Esophagus (tissue), 2 donors: ENCODE results near the gene CLDN22. TPM values are rescaled to one million over a fixed set of nuclear protein-coding genes. Genes with fewer than 3 reads are reported as not detected.

Experiments used
- H3K27ac ChIP-seq, 2 donors: one replicate each; pipeline ENCODE4 v1.5.1; 2013; ENCODE audit warnings: low read depth in 2 of 2, mild to moderate bottlenecking in 2 of 2, inconsistent platforms in 1 of 2, low read length in 1 of 2, moderate library complexity in 1 of 2
- H3K27me3 ChIP-seq, 2 donors: one replicate each; pipeline ENCODE4 v1.6.1; 2013; ENCODE audit warnings: low read length in 2 of 2, control low read depth in 1 of 2, mild to moderate bottlenecking in 1 of 2; ENCODE audit not compliant: insufficient read depth in 2 of 2, control insufficient read depth in 1 of 2
- H3K36me3 ChIP-seq, 2 donors: one replicate each; pipeline ENCODE4 v1.6.1; 2013; ENCODE audit warnings: low read length in 1 of 2; ENCODE audit not compliant: control insufficient read depth in 2 of 2, insufficient read depth in 2 of 2
- H3K4me1 ChIP-seq, 2 donors: one replicate each; pipeline ENCODE4 v1.6.1; 2013; ENCODE audit warnings: low read length in 1 of 2; ENCODE audit not compliant: control insufficient read depth in 2 of 2, insufficient read depth in 2 of 2
- H3K4me3 ChIP-seq, 2 donors: one replicate each; pipeline ENCODE4 v1.5.1; 2013; ENCODE audit warnings: low read length in 2 of 2, mild to moderate bottlenecking in 2 of 2, low read depth in 1 of 2, moderate library complexity in 1 of 2
- H3K9me3 ChIP-seq, 2 donors: one replicate each; pipeline ENCODE4 v1.6.1; 2013; ENCODE audit warnings: mild to moderate bottlenecking in 2 of 2, low read depth in 1 of 2, low read length in 1 of 2, moderate library complexity in 1 of 2; ENCODE audit not compliant: control insufficient read depth in 2 of 2, insufficient read depth in 1 of 2
- WGBS, 2 donors: extraction: QIAGEN DNeasy Blood & Tissue Kit; methylation state at CpG; one replicate each; pipeline ENCODE4 v1.1.7; 2013; 5-methylcytosine and 5-hydroxymethylcytosine counted together
- polyA plus RNA-seq, 2 donors: library from polyadenylated mRNA; stranded (reverse); fragments of 200-250 nt; gene quantifications; one replicate each; pipeline ENCODE4 v1.2.3, GENCODE V29; 2013
- donor health status: healthy with polysubstance abuse.
- donor health status: Bipolar disorder and iron deficiency.

Gene CLDN22
- polyA plus RNA-seq, 2 donors, result 0.08 to 0.09 TPM

DNA sequence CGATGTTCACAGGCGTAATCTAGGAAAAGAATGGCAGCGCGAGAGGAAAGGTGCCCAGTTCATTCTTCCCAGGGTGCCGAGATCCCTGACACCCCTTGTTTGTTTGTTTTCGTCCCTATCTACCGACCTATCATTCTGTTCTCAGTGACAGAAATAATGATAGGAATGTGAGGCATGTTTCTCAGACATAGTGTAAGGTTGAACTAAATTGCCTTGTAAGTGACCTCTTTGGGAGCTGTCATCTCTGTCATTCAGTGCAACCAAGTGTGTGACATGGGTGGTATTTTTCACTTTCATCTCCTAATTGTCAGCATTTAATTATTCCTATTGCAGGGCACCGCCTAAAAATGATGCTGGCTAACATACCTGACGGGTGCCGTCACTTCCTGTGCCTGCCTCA is 24.4 kb downstream of the CLDN22 start:
- H3K27me3 ChIP-seq, result no peaks in the 10 kb centered on the region
- H3K9me3 ChIP-seq, result no peaks in the 10 kb centered on the region
- WGBS, 2 donors, result 88 to 93% methylated on average over 10 of the region's 10 CpGs
- H3K4me3 ChIP-seq, result no peak overlapping the region
- H3K27ac ChIP-seq, result no peak overlapping the region
- no peaks in the 10 kb centered on the region for H3K4me1 ChIP-seq
- peaks cover 0 to 2% of the 10 kb centered on the region in 2 donors for H3K36me3 ChIP-seq

DNA sequence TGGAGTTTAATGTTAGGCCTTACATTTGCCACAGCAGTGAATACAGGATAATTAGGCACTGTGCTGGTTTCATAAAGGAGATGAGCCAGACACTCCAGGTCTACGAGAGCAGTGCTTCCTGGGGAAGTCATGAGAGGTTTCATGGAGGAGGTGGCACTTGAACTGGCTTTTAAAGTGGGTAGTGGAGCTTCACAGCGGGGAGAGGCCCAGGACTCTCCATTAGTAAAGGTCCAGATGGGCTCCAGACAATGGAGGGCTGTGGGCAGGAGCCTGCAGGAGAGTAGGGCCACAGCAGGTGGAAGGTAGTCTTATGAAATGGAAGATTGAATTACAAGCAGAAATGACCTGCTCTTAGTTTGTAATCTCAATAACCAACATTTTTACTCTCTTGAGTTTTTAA is 29.0 kb downstream of the CLDN22 start:
- Histone ChIP-seq H3K9me3 (no peaks in the 10 kb centered on the region), H3K4me3 (no peak overlapping the region), H3K36me3 (peaks cover 3 to 10% of the 10 kb centered on the region in 2 donors), H3K27me3 (no peaks in the 10 kb centered on the region), H3K27ac (no peak overlapping the region), H3K4me1 (no peaks in the 10 kb centered on the region)
- WGBS, 2 donors, result 91 to 94% methylated on average over 2 of the region's 2 CpGs

DNA sequence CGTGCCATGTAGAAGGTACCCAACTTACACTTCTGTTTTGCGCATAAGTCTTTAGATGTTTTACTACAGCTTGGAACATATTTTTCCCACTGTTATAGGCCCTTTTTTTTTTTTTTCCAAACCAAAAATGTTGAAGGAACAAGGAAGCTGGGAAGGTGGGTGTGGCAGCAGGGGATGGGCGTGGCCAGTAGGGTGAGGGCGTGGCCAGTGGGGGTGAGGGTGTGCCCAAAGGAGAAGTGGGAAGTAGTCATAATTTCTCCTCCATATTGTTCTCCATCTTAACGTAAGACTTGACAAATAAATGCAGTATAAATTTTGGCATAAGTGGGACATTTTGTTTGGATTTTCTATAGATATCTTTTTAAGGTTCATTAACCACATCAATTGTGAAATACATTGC is 30.4 kb downstream of the CLDN22 start:
- WGBS, 2 donors, result 88 to 90% methylated on average over 5 of the region's 5 CpGs
- H3K4me3 ChIP-seq, result no peak overlapping the region
- H3K4me1 ChIP-seq, result no peaks in the 10 kb centered on the region
- no peaks in the 10 kb centered on the region for H3K9me3 ChIP-seq
- H3K36me3 ChIP-seq, result peaks cover 3 to 13% of the 10 kb centered on the region in 2 donors
- H3K27ac ChIP-seq, result no peak overlapping the region
- H3K27me3 ChIP-seq, result no peaks in the 10 kb centered on the region

DNA sequence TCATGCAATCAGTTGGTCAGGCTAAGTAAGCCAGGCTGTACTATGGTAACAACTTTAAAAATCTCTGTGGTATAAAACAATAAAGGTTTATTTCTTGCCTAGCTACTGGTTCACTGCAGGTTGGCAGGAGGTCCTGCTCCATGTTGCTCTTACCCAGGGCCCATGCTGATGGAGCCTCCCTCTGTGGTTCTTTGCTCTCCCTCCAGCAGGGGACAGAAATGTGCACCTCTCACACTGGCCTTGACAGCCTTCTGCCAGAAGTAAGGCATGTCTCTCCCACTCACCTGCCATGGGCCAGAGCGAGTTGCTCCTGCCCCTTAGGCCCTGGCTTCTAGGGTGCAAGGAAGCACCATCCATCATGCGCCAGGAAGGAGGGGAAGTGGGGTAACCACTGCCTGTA is 31.1 kb downstream of the CLDN22 start:
- Histone ChIP-seq H3K4me1 (no peaks in the 10 kb centered on the region), H3K9me3 (no peaks in the 10 kb centered on the region), H3K4me3 (no peak overlapping the region), H3K27ac (no peak overlapping the region), H3K27me3 (no peaks in the 10 kb centered on the region), H3K36me3 (peaks cover 7 to 13% of the 10 kb centered on the region in 2 donors)
- WGBS, 2 donors, result 94 to 95% methylated on average over 2 of the region's 2 CpGs

DNA sequence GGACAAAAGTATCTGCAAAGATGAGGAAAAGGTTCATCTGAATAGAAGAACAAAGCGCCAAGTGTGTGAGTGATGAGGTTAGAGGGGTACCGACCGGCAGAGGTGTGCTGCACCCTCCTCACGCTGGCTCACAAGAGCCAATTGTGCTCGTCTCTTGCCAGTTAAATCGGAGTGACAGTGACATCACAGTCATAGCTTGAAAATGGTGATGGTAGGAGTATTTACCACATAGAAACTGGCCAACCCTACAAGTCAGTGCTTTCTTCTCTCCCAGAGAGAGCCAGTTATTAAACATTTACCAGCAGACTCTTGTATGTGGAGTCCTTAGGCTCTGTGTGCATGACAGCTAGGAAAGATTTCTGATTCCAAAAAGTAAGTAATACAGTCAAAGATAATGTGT is 32.4 kb downstream of the CLDN22 start:
- H3K27me3 ChIP-seq, result no peaks in the 10 kb centered on the region
- no peak overlapping the region for H3K27ac ChIP-seq
- no peak overlapping the region for H3K4me3 ChIP-seq
- peaks cover 7 to 15% of the 10 kb centered on the region in 2 donors for H3K36me3 ChIP-seq
- H3K9me3 ChIP-seq, result no peaks in the 10 kb centered on the region
- 82 to 94% methylated on average over 6 of the region's 6 CpGs for WGBS, 2 donors
- H3K4me1 ChIP-seq, result no peaks in the 10 kb centered on the region

DNA sequence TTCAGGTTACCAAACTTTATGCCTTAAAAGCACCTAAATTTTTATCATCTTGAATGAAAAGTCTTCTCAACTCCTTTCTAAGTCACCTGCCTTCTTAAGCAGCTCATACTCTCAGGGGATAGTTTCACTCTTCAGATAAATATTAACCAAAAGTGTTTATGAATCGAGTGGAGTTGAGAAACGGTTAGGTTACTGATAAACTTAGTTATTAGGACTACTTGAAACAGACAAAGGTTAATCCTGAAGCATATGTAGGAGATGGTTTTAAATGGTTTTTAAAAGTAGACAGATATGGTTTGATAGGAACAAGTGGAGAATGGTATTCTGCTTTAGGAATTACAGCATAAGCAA is 32.8 kb downstream of the CLDN22 start:
- Histone ChIP-seq H3K9me3 (no peaks in the 10 kb centered on the region), H3K27ac (no peak overlapping the region), H3K4me3 (no peak overlapping the region), H3K4me1 (no peaks in the 10 kb centered on the region), H3K27me3 (no peaks in the 10 kb centered on the region), H3K36me3 (peaks cover 7 to 15% of the 10 kb centered on the region in 2 donors)
- WGBS, 2 donors, result 57 to 87% methylated on average over 2 of the region's 2 CpGs

DNA sequence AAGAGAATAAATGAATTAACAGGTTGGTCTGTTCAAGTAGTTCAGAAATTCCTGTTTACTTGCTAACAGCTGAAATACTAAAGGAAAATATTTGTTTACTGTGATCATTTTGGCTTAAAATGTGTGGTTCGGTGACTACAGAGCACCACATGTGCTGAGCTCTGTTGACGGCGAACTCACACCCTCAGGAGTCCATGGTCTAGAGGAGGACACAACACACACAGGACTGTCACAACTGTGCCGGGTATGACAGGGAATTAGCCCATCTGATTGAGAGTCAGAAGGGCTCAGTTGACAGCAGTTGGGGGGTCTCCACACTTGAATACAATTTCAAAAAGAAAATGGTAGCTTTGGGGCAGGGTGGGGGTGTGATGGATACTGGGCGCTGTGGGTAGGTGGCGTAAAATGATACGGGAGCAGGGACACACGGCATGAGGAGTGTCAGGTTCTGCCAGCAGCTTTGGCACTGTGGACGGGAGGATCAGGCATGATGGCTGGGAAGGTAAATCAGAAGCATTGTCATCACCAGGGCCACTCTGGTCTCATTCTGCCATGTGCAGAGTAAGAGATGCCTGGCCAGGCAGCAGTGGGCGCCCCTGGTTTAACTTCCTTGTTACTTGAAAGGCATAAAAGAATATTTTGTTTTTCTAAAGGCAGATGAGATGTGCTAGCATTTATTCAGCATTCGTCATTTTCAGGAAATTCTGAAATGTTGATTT is 33.3 kb downstream of the CLDN22 start:
- H3K4me1 ChIP-seq, result no peaks in the 10 kb centered on the region
- no peak overlapping the region for H3K4me3 ChIP-seq
- H3K36me3 ChIP-seq, result peaks cover 7 to 15% of the 10 kb centered on the region in 2 donors
- H3K9me3 ChIP-seq, result no peaks in the 10 kb centered on the region
- WGBS, 2 donors, result 90 to 95% methylated on average over 11 of the region's 11 CpGs
- no peaks in the 10 kb centered on the region for H3K27me3 ChIP-seq
- H3K27ac ChIP-seq, result no peak overlapping the region

DNA sequence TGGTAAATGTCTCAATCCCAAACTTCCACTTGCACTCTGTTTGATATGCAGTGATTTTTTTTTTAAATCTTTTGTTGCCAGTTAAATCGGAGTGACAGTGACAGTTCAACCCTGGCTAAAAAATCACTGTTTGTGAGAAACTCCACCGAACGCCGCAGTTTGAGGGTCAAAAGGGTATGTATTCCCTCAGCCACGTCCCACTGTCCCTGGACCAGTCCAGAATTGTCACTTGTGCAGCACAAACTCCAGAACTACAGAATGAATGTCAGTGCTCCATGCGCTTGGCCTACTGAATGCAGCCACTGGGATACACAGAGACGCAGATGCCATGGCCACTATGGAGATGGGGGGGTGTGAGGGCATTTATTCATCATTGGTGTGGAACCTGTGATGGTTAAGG is 34.2 kb downstream of the CLDN22 start:
- 92 to 94% methylated on average over 7 of the region's 7 CpGs for WGBS, 2 donors
- H3K27ac ChIP-seq, result no peak overlapping the region
- H3K36me3 ChIP-seq, result peaks cover 7 to 15% of the 10 kb centered on the region in 2 donors
- no peaks in the 10 kb centered on the region for H3K4me1 ChIP-seq
- no peaks in the 10 kb centered on the region for H3K27me3 ChIP-seq
- H3K4me3 ChIP-seq, result no peak overlapping the region
- no peaks in the 10 kb centered on the region for H3K9me3 ChIP-seq

DNA sequence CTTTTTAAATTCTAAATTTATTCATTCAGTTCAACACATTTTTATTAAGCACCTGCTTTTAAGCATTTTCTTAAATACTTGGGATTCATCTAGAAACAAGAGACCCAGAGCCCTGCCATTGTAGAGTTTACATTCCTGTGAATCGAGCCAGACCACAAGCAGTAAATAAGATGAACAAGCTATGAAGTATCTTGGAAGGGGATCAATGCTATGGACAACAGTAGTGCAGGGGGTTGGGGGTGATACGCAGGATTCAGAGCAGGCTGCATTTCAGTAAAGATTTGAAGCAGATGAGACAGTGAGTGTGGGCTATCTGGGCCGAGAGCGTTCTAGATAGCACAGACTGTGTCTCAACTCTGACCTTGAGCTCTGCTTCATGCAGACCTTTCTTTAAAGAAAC is 35.1 kb downstream of the CLDN22 start:
- WGBS, 2 donors, result 71% methylated on average over 4 of the region's 4 CpGs
- Histone ChIP-seq H3K9me3 (no peaks in the 10 kb centered on the region), H3K27ac (no peak overlapping the region), H3K27me3 (no peaks in the 10 kb centered on the region), H3K4me3 (no peak overlapping the region), H3K4me1 (no peaks in the 10 kb centered on the region), H3K36me3 (peaks cover 7 to 15% of the 10 kb centered on the region in 2 donors)

DNA sequence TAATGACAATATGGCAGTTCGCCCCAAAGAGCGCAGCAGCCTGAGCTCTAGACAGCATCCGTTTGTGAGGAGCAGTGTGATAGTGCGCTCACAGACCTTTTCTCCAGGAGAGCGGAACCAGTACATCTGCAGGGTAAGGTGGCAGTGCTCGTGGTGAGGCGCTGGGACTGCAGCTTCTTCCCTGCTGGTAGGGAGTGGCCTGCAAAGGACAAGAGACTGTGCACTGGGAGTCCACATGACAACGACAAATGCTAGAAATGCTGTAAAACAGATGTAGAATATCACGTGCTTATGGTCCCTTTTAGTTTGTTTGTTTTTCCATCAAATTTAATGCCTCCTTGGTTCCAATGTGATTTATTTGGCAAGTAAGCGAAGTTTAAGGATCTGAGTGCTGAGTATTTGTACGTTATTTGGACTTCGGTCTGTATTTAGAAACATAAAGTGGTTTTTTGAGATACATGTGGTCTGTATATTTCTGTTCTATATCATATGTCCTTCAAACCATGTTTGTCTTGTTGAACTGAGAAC is 35.8 kb downstream of the CLDN22 start:
- Histone ChIP-seq H3K27me3 (no peaks in the 10 kb centered on the region), H3K4me3 (no peak overlapping the region), H3K9me3 (no peaks in the 10 kb centered on the region), H3K36me3 (peaks cover 7 to 14% of the 10 kb centered on the region in 2 donors), H3K27ac (no peak overlapping the region), H3K4me1 (no peaks in the 10 kb centered on the region)
- WGBS, 2 donors, result 83% methylated on average over 12 of the region's 12 CpGs
